Hematopoietic multipotent progenitor cell treated with erythropoietin and hydrocortisone succinate and interleukin-3 and kit ligand, for 6 days (in vitro differentiated cells): ENCODE results near the gene IL6.
"Not testable (repeated sequence)": the region's sequence is repeated elsewhere in the genome, so short reads cannot be mapped to it uniquely, and the experiment has no call there.

Experiments used
- DNase-seq: peaks from one replicate; pipeline ENCODE4 v3.0.0-alpha.2; 2015

IL6 gene

GRCh38 chr7:22729180-22729825, 2.3 kb downstream of the IL6 start:
- no peak for DNase-seq

GRCh38 chr7:22730066-22730710, 3.2 kb downstream of the IL6 start:
- no peak for DNase-seq

DNA sequence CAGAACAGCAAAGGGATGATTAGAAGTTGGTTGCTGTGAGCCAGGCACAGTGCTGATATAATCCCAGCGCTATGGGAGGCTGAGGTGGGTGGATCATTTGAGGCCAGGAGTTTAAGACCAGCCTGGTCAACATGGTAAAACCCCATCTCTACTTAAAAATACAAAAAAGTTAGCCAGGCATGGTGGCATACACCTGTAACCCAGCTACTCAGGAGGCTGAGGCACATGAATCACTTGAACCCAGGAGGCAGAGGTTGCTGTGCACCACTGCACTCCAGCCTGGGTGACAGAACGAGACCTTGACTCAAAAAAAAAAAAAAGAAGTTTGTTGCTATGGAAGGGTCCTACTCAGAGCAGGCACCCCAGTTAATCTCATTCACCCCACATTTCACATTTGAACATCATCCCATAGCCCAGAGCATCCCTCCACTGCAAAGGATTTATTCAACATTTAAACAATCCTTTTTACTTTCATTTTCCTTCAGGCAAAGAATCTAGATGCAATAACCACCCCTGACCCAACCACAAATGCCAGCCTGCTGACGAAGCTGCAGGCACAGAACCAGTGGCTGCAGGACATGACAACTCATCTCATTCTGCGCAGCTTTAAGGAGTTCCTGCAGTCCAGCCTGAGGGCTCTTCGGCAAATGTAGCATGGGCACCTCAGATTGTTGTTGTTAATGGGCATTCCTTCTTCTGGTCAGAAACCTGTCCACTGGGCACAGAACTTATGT, 4.1 kb downstream of the IL6 start:
- no peak for DNase-seq

GRCh38 chr7:22731766-22732165, 4.8 kb downstream of the IL6 start:
- DNase-seq: no peak

- no peak for DNase-seq
Measured at GRCh38 chr7:22732556-22733126, 5.6 kb downstream of the IL6 start.

DNA sequence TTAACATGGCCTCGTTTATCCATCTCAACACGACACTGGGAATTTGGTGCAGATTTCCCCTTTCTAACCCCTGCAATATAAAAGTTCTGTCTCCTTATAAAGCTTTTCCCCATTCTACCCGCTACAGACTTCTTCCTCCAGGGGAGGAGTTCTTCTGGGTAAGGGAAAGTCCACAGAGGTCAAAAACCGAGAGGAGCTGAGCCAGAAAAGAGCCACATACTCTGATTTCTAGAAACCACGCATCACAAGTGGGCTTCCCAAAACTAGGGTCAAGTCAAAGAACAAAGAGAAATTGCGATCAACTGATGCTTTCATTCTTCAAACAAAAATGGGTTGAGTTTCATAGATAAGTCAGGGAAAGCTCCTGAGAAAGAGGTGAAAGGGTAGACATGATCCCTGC, 6.8 kb downstream of the IL6 start:
- DNase-seq: no peak

- DNase-seq: no peak
Measured at GRCh38 chr7:22743014-22743413, 16.0 kb downstream of the IL6 start.

DNA sequence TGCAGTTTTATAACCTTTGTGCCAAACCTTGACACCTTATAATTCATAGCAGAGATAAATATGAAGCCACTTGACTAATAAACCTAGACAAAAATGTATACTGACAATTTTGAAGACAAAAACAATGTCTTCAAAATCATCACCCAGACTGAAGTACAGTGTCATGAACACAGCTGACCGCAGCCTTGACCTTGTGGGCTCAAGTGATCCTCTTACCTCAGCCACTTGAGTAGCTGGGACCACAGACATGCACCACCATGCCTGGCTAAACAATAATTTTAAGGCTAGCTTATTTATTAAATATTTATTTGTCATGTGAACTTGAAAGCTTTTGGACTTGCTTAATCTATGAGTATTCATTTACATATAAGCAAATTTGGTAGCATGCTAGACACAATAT, 24.3 kb downstream of the IL6 start:
- no peak for DNase-seq

DNA sequence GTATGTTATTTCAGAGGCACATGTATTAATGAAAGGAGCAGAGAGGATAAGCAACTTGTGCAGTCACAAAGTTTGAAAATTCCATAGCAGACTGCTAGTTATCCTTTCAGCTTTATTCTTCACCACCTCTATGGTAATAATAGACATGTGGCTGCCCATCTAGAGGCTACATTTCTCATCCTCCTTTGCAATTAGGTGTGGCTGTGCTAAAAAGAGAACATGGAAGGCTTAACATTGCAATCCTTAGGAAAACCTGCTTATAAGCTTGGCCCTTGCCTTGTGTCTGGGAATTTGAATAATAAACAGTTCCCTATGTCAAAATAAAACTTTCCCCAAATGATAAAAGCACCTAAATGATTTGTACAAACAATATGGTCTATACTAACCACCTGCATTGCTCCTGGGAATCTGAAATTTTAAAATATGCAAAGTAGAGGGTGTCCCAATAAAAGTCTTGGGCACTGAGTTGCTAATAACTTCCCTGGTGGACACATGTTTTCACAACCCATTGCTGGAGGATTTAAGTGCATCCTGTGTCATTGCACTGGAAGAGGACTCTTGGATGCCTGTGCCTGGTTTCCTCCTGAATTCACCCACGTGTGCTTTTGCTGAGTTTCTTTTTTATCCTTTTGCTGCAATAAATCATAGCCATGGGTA, 30.5 kb downstream of the IL6 start:
- DNase-seq: no peak

- DNase-seq: no peak
Measured at GRCh38 chr7:22758576-22758975, 31.6 kb downstream of the IL6 start.

GRCh38 chr7:22759721-22760120, 32.7 kb downstream of the IL6 start:
- no peak for DNase-seq

DNA sequence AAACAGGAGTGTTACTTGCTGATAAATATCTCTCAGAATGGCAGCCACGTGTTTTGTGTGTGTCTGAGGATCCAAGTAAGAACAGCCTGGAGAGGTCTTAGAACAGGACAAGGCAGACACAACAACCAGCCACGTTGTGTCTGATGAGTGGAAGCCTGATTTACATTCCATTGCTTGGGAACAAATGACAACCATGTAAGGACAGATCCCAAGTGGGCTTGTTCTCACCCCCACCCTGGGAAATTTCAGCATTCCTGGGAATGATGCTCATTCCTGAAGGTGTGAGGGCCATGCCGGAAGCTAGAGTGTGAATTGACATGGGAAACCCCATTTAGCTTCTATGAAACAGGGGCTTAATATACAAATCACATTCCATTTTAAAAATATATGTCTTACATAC, 35.9 kb downstream of the IL6 start:
- no peak for DNase-seq

DNA sequence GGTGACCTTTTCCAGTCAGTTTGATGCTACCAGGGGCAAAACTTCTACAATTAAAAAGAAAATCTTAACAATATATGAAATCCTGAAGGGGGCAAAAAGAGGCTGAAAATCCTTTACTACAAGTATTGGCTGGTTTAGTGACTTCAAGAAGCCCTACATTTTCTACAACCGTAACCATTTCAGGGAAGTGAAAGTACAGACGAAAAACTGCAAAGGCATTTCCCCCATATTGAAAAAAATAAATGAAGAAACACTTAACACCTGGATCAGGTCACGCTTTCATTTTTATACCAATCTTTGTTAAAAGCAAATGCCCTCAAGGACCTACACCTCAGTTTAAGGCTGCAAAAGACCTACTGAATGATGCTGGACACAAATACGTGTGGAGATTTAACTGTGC, 38.6 kb downstream of the IL6 start:
- no peak for DNase-seq

- no peak for DNase-seq
Measured at GRCh38 chr7:22771194-22771871, 44.3 kb downstream of the IL6 start.

DNA sequence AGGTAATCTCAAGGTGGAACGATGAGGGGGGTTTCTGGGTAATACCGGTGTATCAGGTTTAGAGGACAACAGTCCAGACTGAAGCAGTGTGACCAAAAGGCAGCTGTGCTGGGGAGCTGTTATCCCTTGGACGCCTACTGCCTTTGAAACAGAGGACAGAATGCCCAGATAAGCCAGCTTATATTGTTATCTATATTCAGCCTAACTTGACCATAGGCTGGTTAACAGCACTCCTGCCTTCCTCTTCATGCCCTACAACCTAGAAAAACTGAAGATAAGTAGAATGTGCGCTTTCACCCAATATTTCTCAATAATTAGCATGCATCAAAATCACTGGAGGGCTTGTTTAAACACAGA, 44.9 kb downstream of the IL6 start:
- no peak for DNase-seq

GRCh38 chr7:22772885-22773284, 45.9 kb downstream of the IL6 start:
- DNase-seq: no peak

DNA sequence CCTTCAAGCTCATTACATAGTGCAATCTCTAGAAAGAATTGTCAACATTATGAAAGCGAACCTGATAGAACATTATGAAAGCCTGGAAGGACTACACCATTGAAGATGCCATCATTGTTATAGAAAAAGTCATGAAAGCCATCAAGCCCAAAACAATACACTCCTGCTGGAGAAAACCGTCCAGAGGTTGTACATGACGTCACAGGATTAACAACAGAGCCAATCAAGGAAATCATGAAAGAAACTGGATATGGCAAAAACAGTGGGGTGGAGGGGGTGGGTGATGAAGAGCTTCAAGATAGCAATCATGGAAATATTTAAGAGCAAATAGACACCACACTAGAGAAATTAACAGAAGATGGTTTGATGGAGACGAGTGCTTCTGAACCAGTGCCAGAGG, 50.0 kb downstream of the IL6 start:
- no peak for DNase-seq

GRCh38 chr7:22779730-22780323, 52.8 kb downstream of the IL6 start:
- not testable (repeated sequence) for DNase-seq

DNA sequence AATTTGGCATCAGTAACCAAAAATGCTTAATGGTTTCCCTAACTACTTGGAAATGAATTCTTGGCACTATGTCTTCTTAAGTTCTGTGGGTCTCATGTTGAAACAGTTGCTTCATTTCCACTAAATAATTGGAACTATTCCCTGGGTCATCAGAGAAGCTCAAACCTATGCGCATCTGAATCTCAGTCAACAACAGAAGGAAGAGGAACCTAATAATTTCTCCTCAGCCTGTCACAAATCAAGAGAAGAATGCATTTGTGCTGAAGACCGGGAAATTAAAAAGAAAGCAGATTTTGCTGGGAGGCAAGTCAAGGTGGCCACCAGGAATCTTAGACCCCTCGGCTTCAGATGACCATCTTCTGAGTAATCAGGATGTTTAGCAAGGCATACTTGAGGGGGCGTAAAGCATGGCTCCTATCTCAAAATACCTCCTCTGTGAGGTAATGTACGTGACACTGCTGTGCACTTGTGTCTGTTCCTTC, 54.3 kb downstream of the IL6 start:
- DNase-seq: no peak
